ENCODE results near the gene WSCD2.

WSCD2 gene

DNA sequence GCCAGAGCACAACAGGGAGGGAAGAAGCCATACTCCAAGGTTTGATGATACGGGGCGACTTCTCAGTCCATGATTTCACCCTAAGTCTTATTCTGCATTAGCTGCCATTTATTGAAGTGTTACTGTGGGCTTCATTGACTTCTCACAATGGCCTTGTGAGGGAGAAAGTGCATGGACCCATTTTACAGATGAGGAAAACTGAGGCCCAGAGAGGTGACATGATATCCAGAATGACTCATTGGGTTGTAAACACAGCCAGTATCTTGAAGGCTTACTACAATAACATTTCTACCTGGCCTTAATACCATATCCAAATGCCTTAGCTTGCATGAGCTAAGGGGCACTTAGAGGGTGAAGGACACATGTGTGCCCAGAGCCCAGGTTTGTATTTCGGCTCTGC lies 109.4 kb downstream of the WSCD2 start:
- DNase-seq, result no peak

DNA sequence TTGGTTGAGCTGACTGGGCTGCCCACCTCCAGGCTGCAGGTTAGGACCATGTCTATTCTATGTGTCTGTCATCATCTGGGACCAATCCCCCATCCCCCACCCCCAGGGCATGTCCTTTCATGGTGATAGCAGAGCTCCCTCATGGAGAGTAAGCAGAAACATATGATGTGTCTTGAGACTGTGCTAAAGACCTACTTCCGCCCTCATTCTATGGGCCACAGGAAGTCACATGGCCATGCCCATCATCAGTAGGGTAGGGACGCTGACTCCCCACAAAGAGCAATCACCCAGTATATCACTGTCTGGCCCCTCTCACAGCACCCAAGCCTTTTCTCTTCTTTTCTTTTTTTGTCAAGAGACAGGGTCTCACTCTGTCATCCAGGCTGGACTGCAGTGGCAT lies 110.3 kb downstream of the WSCD2 start:
- DNase-seq, result no peak

DNA sequence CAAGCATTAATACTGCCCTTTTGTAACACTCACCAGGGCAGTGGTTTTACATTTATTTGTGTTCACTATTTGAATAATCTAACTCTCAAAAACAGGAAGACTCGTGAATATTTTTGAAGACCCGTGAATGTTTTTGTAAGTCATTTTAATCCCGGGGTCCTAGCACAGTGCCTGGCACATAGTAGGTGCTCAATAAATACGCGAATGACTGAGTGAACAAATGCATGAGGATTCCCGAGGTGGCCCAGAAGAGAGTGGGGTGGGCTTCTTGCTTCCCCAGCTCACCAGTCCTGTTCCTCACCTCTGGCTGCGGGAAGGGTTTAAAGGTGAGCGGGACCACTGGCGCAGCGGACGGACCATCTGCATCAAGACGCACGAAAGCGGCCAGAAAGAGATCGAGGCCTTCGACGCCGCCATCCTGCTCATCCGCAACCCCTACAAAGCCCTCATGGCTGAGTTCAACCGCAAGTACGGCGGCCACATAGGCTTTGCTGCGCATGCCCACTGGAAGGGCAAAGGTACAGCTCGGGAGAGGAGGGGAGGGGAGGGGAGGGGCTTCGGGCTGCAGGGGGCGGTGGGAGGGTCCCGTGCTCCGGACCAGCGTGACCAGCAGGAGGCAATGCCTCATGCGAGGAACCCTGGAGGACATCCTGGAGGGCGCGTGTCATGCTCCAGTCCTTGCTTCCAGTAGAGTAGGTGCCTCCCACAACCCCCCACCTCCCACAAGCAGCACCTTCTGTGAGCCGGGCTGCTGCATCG lies 111.1 kb downstream of the WSCD2 start:
- DNase-seq, result no peak

DNA sequence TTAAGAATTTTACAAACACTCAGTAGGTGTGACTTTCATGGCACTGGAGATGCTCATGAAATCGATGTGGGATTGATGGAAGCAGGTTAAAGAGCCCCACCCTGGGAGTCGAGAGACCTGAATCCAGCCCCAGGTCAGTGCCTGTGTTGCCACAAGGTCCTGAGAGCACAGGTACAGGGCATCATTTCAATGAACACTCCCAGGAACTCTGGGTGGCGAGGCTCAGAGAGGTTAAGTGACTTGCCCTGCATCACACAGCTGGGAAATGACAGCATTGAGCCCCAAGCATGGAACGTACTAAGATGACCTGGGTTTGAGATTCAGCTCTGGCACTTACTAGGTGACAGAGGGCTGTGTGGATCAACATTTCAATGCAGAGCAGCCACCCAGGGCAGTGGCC lies 111.8 kb downstream of the WSCD2 start:
- DNase-seq, result no peak

DNA sequence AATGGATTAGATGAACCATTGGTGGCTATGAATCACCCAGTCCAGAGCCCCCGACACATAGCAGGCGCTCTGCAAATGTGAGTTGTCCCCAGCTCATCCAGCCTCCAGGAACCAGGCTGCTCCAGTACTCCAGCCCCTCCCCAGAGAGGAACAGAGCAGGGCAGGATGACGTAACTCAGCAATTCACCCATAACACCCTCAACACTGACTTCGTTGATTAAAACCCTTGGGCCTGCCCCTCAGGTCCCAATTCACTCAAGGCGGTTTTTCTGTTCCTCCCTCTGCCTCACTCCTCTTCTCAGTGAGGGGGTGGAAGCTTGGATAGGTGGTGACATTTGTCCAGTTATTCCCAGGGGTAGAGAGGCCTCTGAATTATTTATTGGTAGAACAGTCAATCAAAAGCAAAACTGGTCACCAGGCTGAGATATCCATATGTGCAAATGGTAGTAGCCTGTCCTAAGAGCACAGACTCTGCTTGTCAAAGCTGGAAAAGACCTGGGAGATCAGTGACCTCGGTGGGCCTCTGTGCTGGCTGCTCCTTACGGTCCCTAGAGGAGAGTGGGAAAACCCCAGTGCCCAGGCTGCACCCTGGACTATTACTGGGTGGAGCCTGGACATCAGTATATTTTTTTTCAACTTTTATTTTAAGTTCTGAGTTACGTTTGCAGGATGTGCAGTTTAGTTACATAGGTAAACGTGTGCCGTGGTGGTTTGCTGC lies 113.1 kb downstream of the WSCD2 start:
- DNase-seq, result no peak

DNA sequence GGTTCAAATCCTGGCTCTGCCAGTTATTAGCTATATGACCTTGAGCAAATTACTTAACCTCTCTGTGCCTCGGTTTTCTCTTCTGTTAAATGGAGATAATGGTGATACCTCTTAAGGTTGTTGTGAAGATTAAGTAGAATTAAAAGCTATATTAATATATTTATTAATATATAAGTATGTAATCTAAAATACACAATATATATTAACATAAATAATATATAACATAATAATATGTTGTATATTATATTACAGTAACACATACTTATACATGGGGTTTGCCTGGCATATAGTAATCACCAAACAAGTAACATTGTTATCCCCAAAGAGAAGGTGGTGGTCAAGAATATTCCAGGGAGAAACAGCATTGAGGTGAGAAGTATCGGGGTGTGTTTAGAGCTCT lies 118.0 kb downstream of the WSCD2 start:
- DNase-seq, result no peak

DNA sequence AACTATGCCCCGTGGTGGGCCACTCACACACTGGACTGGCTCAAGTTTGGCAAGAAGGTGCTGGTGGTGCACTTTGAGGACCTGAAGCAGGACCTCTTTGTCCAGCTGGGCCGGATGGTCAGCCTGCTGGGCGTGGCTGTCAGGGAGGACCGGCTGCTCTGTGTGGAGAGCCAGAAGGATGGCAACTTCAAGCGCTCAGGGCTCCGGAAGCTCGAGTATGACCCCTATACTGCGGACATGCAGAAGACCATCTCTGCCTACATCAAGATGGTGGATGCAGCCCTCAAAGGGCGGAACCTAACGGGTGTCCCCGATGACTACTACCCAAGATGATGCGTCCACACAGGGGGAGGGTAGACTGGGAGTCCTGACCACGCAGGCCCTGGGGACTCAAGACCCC lies 118.9 kb downstream of the WSCD2 start:
- DNase-seq, result no peak

DNA sequence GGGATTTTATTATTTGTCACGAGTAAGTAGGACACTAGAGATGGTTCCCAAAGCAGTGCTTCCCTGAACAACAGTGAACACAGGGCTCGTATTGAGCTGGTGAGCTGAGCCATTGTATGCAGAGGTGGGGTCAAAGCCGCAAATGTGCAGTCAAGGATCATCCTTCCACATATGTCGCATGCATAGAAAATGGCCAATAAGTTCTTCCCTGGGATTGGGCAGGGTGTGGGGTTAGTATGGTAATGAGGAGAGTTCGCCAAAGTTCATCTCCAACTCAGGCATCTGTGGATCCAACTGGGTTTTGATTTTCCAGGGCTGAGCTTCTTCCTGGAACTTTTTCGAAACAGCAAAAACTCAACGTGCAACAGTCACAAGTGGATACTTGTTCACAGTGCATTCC lies 123.4 kb downstream of the WSCD2 start:
- DNase-seq, result no peak

DNA sequence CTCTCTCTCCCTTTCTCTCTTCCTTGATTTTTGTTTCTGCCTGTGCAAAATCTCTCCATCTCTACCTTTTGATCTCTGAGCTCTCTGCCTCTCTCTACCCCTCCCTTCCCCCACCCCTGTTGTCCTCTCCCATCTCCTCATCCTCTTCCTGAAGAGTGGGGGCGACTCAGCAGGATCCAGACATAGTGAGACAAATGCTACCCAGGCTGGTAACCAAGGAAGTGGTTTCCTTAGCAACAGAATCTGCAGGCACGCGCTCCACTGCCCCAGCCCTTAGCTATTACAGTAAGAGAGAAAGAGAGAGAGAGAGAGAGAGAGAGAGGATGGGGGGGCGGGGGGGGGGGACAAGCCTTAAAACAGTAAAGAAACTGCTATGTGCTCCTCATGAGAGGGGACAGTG lies 124.5 kb downstream of the WSCD2 start:
- no peak for DNase-seq

DNA sequence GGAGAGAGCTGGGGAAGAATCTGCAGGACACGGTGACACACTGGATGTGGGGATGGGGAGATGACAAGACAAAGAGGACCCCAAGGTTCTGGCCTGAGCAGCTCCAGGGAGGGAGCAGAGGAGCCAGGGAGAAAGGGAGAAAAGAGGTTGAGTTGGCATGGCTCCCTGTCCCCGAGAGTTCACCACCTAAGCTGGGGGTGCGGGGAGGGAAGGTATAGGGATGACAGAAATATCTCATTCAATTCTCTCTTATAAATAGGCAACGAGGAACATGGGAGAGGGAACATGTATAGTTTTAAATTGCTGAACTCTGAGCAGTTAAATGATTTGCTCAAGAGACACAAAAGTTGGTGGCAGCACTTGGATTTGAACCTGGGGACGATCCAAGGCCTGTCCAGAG lies 124.9 kb downstream of the WSCD2 start:
- no peak for DNase-seq

DNA sequence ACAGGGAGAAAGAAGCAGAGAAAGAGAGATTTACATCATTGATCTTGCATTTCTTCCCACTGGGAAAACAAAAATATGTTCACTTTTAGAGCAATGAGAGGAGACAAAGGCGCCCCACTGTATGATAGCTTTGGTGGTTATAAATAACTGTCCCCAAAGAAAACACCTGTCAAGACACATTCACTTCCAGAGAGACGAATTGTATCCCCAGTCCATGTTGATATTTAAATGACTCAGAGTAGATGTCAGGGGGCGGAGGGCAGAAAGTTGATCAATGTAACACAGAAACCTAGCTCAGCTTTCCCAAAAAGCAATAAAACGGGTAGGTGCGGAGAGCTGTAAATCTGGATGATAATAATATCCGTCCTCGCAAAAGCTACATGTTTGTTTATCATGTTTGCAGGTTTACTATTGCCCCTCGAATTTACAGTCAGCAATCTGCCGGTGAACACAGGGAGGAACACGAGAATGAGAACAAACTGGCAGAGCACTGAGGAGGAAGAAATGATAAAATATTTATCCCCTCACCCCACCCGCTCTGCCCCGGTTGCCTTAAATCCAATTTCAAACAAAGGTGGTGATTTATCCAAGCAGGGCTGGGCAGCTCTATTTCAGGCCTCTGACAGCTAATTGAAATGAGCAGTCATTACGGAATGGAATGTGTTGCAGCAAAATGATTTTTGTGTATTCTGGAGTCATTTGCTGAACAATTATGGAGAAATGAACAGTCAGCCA lies 125.6 kb downstream of the WSCD2 start:
- no peak for DNase-seq

DNA sequence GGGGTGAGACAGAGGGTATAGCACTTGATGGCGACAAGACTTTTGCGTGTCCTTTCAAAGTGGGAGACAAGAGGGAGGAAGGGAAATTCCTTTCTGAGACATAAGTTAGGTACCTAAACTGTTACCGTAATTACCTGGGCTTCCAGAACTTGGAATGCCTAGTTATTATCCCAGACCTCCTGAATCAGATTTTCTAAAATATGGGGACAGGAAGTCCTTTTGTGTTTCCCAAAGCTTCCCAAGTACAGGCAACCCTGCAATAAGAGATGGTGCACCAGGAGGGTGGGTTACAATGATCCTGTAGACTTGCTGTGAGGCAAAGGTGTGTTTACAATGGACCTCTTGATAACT lies 126.1 kb downstream of the WSCD2 start:
- no peak for DNase-seq

DNA sequence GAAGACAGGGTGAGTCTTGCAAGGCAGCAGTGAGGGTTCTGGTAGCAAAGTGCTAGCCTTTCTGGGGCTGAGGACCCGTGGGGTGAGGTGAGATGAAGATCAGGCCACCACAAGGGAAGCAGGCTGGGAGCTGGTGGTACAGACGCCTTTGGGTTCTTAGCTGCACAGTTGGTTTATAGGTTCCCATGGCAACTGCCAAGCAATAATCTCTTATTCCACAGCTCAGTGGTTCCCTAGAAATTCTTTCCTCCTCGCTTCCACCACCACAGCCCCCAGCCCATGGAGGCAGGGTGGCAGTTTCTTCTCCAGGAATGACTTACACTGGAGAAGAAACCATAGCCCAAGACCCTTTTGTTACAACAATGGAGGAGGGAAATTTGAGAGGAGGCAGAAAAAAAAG lies 127.9 kb downstream of the WSCD2 start:
- no peak for DNase-seq

DNA sequence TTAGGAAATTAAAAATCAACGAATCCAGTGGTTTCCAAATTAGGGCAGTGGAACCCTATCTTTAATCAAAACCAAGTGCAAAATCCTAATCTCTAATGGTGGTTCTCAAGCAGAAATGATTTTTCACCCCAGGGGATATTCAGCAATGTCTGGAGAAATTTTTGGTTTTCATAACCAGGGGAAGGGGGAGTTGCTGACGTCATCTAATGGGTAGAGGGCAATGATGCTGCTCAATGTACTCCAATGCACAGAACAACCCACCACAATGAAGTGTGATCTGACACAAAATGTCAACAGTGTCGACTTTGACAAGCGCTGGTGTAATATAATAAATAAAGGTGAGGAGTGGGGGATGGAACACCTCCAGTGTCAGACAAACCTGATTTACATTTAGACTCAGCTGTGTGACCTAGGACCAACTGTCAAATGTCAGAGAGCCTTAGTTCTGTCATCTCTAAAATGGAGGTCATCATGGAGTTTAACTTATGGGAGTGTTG lies 128.6 kb downstream of the WSCD2 start:
- DNase-seq, result no peak

DNA sequence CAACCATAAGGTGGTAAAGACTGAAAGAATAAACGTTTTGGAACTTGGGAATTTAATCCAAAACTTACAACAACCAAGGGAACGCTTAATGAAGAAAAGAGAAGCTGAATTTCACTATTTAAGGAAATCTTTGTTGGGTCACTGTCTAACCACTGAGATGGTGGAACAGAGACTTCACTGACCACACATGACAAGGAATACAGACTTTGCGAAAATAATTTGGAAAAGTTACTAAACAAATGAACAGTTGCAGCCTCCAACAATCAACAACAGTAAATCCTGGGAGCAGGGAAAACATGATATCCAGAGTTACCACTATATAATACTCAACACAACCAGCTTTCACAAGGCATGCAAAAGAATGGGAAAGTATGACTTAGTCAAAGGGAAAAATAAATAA lies 131.0 kb downstream of the WSCD2 start:
- DNase-seq, result no peak

DNA sequence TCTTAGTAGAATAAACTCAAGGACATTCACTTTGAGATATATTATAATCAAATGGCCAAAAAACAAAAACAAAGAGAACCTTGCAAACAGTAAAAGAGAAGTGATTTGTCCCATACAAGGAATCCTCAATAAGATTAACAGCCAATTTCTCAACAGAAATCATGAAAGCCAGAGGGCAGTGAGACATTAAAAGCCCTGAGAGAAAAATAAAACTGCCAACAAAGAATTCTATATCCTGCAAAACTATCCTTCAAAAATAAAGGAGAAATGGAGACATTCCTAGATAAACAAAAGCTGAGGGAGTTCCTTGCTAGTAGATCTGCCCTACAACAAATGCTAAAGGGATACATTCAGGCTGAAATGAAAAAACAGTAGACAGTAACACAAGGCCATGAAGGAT lies 131.9 kb downstream of the WSCD2 start:
- DNase-seq, result no peak

DNA sequence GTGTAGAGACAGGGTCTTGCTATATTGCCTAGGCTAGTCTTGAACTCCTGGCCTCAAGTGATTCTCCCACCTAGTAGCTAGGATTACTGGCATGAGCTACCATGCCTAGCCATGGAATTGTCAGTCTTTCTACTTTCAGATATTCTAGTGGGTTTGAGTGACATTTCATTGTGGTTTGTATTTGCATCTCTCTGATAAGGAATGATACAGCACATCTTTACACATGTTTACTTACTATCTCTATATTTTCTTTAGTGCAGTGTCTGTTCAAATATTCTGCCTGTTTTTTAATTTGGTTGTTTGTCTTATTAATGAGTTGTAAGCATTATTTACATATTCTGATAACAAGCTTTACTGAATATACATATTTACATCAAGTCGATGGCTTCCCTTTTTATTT lies 136.4 kb downstream of the WSCD2 start:
- DNase-seq, result no peak

DNA sequence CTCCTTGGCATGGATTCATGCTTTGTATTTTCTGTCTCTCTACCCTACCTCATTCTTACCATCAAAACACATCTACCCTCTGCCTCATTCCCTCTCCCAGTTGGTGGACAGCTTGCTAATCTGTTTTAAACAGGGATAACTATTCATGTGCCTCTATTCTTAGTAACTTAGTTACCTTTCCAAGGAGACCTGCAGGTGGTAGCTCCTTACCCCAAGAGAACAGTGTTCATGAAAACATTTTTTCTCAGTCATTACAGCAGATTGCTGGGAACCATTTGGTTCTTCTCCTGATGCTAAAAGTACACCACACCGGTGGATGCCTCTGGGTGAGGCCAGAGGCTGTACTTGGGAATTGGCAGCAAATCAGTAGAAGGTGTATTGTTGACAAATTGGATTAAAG lies 137.0 kb downstream of the WSCD2 start:
- DNase-seq, result no peak

DNA sequence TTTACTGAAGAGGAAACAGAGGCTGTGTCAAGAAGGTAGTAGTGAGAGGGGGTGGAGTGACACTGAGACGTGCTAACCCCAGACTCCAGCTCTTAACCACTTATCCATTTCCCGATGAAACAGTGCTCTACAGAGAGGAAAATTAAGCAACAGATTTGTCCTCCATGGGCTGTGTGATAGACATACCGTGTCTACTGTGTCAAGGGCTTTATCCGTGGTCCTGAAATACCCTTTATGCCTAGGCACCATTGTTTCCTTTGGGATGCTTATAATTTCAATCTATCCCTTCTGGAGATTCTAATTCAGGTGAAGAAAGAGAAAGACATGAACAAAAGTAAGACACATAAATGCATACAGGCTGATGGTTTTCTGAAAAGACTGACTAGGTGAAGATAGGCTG lies 138.4 kb downstream of the WSCD2 start:
- DNase-seq, result no peak

DNA sequence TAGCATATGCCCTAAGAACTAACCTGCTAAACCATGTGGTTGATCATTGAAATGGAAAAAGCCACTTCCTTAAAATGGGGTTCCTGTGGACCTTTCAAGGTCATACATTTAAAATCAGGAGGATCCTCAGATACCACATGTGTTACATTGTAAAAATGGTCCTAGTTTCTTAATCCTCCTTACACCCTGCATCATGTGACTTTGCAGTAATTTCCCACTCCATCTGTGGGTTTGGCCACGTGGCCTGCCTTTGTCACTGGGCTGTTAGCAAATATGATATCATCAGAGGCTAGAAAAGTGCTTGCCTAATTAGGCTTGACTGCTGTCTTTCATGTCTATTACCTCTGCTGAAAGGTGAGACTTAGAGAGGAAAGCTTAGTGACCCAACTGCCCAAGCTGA lies 139.3 kb downstream of the WSCD2 start:
- no peak for DNase-seq

DNA sequence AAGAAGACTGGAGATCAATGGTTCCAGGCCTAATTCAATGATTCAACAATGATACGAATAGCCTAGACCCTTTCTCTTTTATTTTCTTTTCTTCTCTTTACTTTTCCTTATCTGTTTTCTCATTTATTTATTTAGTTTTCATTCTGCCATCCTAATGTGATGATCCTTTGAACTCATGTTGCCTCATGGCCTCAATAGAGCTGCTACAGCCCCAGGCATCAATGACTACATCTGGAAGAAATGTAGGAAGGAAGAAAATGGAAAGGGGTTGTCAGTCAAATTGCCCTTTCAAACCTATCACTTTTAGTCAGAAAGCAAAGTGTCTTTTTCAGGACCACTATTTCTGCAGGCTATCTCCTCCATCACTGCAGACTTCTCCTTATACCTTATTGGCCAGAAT lies 140.1 kb downstream of the WSCD2 start:
- no peak for DNase-seq

DNA sequence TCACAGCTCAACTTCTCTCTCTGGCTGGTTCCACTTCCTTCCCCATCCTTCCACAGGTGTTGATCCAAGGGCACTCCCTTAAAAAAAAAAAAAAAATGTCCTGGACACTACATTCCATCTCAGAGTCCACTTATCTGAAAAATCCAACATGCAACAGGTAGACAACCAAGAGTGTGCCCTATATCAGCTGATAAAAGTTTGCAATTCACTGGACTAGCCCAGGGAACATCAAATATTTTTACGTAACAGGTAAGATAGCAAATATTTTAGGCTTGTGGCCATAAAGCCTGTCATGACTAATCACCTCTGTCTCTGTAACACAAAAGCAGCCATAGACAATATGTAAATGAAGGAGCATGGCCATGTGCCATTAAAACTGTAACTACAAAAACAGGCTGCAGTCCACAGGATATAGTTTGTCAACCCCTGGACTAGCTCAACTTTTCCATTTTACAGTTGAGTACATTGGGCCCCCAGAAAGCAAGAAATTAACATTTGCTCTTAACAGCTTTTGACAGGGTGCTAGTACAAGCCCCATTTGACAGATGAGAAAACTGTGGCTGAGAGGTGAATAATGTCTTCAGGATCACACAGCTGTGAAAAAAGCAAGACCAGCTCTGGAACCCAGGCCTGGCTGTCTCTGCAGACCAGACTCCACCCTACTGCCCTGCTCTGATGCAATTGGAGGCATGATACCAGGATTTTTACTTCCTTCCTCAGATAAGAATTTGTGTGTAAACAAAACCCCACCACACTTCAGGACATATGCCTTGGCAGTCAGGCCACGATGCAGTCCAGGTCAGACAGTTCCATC lies 141.2 kb downstream of the WSCD2 start:
- no peak for DNase-seq

DNA sequence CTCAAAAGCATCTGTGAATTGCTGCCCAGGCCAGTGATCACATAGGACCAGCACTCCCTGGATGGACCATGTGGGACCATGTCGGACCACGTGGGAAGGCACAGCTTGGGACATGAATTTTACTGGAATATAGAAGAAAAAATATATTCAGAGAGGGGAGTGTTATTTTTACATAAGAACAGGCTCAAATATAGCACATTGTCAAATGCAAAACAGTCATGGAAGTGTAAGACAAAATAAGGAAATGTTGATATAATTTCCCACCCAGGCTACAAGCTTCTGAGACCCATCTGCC lies 141.7 kb downstream of the WSCD2 start:
- no peak for DNase-seq
